GM23248 (cell line): Measurements from ENCODE around the gene AFF3.

Source experiments
- EZH2 ChIP-seq: fragments of 200-600 bp; sonication (generic); IDR thresholded peaks from 2 replicates; pipeline ENCODE4 v1.6.1; 2018; ENCODE audit warnings: antibody characterized with exemption, mild to moderate bottlenecking; ENCODE audit not compliant: insufficient read depth, poor library complexity, severe bottlenecking
- EZH2phosphoT487 ChIP-seq: fragments of 200-600 bp; sonication (generic); IDR thresholded peaks from 2 replicates; pipeline ENCODE4 v1.6.1; 2018; ENCODE audit warnings: antibody characterized with exemption, moderate library complexity, mild to moderate bottlenecking, low read depth; ENCODE audit not compliant: insufficient read depth

GRCh38 chr2:100052650-100053049, 89.7 kb downstream of the AFF3 start:
- no peak for TF ChIP-seq EZH2phosphoT487
- TF ChIP-seq EZH2 = no peak
